ENCODE results near the gene EPAS1. TPM values are rescaled to one million over a fixed set of nuclear protein-coding genes. Genes with fewer than 3 reads are reported as not detected.

Gene EPAS1
- total and polyA plus RNA-seq, 12 donors, result 25.2 to 307 (median 175) TPM

- H3K9me3 ChIP-seq (replicated peaks in 1 of 3), result no peaks in the 10 kb centered on the region
- intact Hi-C loops (cut with DNase I), result loop anchor here in 1 of 2 donors (10.0 kb wide), 1 partner anchor 233 kb away; no protein-coding TSS in a partner anchor
- H3K27ac ChIP-seq, result peak overlapping the region in 4 of 5 donors; percentile 70 to 90 (median 82)
- H3K4me1 ChIP-seq (replicated peaks in 1 of 2), result peaks cover 0 to 33% of the 10 kb centered on the region in 2 donors
- DNase-seq, result peak in 5 of 7 donors; percentile 12 to 70 (median 68)
- no peaks in the 10 kb centered on the region for H3K27me3 ChIP-seq
- whole genome bisulfite sequencing, 4 donors, result 0 to 1% (median 0%) methylated on average over 40 to 65 of the region's 65 CpGs
- peak overlapping the region; percentile 32 to 83 (median 60) for H3K4me3 ChIP-seq
- no peaks in the 10 kb centered on the region for H3K36me3 ChIP-seq (replicated peaks in 1 of 2)
- no peak for TF ChIP-seq CTCF (IDR thresholded peaks at IDR 0.05)
- peak in 1 of 2 donors; percentile 5 for TF ChIP-seq POLR2A (IDR thresholded peaks at IDR 0.05)
These were observed 502 bp downstream of the EPAS1 start for GRCh38 chr2:46297546-46298271.

- intact Hi-C loops (cut with DNase I), result loop anchor here in 1 of 2 donors (10.0 kb wide), 1 partner anchor 233 kb away; no protein-coding TSS in a partner anchor
- 0% methylated on average over 3 to 19 of the region's 19 CpGs for WGBS, 4 donors
These were observed 990 bp downstream of the EPAS1 start for GRCh38 chr2:46298272-46298521.

GRCh38 chr2:46298522-46299353 lies 1.5 kb downstream of the EPAS1 start:
- peaks cover 0 to 37% of the 10 kb centered on the region in 2 donors for H3K4me1 ChIP-seq (replicated peaks in 1 of 2)
- H3K4me3 ChIP-seq, result peak overlapping the region; percentile 32 to 83 (median 60)
- intact Hi-C loops (cut with DNase I), result loop anchor here in 1 of 2 donors (10.0 kb wide), 1 partner anchor 234 kb away; no protein-coding TSS in a partner anchor
- 0 to 1% (median 0%) methylated on average over 11 to 71 of the region's 71 CpGs for WGBS, 4 donors
- TF ChIP-seq CTCF (IDR thresholded peaks at IDR 0.05), result peak in 1 of 6 experiments; percentile 18
- TF ChIP-seq POLR2A (IDR thresholded peaks at IDR 0.05), result no peak
- no peaks in the 10 kb centered on the region for H3K27me3 ChIP-seq
- peak overlapping the region in 4 of 5 donors; percentile 70 to 90 (median 82) for H3K27ac ChIP-seq
- H3K9me3 ChIP-seq (replicated peaks in 1 of 3), result no peaks in the 10 kb centered on the region
- peak; percentile 51 to 78 (median 65) for DNase-seq
- H3K36me3 ChIP-seq (replicated peaks in 1 of 2), result no peaks in the 10 kb centered on the region

More at GRCh38 chr2:46298272-46298521, 990 bp downstream of the EPAS1 start:
- TF ChIP-seq CTCF (IDR thresholded peaks at IDR 0.05) (no peak), POLR2A (IDR thresholded peaks at IDR 0.05) (no peak)
- Histone ChIP-seq H3K27ac (peak overlapping the region in 4 of 5 donors; percentile 70 to 90 (median 82)), H3K4me1 (replicated peaks in 1 of 2) (peaks cover 0 to 33% of the 10 kb centered on the region in 2 donors), H3K4me3 (peak overlapping the region; percentile 32 to 83 (median 60)), H3K36me3 (replicated peaks in 1 of 2) (no peaks in the 10 kb centered on the region), H3K27me3 (no peaks in the 10 kb centered on the region), H3K9me3 (replicated peaks in 1 of 3) (no peaks in the 10 kb centered on the region)
- DNase-seq, result no peak

Data from adrenal gland (tissue), 12 donors.